HepG2 (cell line): Measurements from ENCODE around the gene IQGAP3. TPM values are rescaled to one million over a fixed set of nuclear protein-coding genes. Genes with fewer than 3 reads are reported as not detected.
A peak's percentile ranks its signal among the peaks of the same experiment; 100 is the strongest.

Source experiments
- ARHGAP35 ChIP-seq: sonication (generic); formaldehyde crosslinking; IDR thresholded peaks from 2 replicates; pipeline ENCODE4 v1.9.0; 2022; ENCODE audit warnings: mild to moderate bottlenecking, inconsistent platforms, moderate library complexity, missing genetic modification reagents, borderline replicate concordance
- CAMTA2 ChIP-seq: sonication (generic); formaldehyde crosslinking; IDR thresholded peaks from 2 replicates; pipeline ENCODE4 v1.4.0; 2020; ENCODE audit warnings: mild to moderate bottlenecking, missing genetic modification reagents, borderline replicate concordance
- CBX5 ChIP-seq: sonication (generic); formaldehyde crosslinking; IDR thresholded peaks from 2 replicates; pipeline ENCODE4 v1.4.0; 2020; ENCODE audit warnings: missing genetic modification reagents, borderline replicate concordance
- CEBPG ChIP-seq: IDR thresholded peaks from 2 replicates; pipeline ENCODE4 v1.6.1; 2016
- CREB1 ChIP-seq, 2 experiments: fragments of 450-650 bp in 1 of 2; IDR thresholded peaks; 2 replicates each; pipeline ENCODE4 v1.6.1; 2016 to 2017; ENCODE audit warnings: control low read depth in 1 of 2, mild to moderate bottlenecking in 1 of 2, missing compliant biosample characterization in 1 of 2, missing genetic modification characterization in 1 of 2
- GATAD2A ChIP-seq: IDR thresholded peaks from 2 replicates; pipeline ENCODE4 v1.6.1; 2016
- RELA ChIP-seq: sonication (generic); formaldehyde crosslinking; IDR thresholded peaks from 2 replicates; pipeline ENCODE4 v1.4.0; 2020; ENCODE audit warnings: missing genetic modification reagents
- SMC3 ChIP-seq: IDR thresholded peaks from 2 replicates; pipeline ENCODE4 v1.6.1; 2011; ENCODE audit warnings: low read length, improper control_type of control experiment
- SRF ChIP-seq: IDR thresholded peaks from 2 replicates; pipeline ENCODE4 v1.6.1; 2011; ENCODE audit warnings: mild to moderate bottlenecking, low read depth, low read length, moderate library complexity
- STAG1 ChIP-seq: sonication (generic); formaldehyde crosslinking; IDR thresholded peaks from 2 replicates; pipeline ENCODE4 v1.4.0; 2020; ENCODE audit warnings: missing genetic modification reagents
- THAP11 ChIP-seq: IDR thresholded peaks from 2 replicates; pipeline ENCODE4 v1.6.1; 2016; ENCODE audit warnings: missing biosample characterization, missing genetic modification reagents
- ZNF652 ChIP-seq: IDR thresholded peaks from 2 replicates; pipeline ENCODE4 v1.6.1; 2016; ENCODE audit warnings: low read depth, borderline replicate concordance
- polyA plus RNA-seq, 8 experiments: library from polyadenylated mRNA; depleted of rRNA in 3 of 8; stranded (reverse) in 7 of 8; unstranded in 1 of 8; fragments of >200 nt; fragmentation: Illumina TruSeq in 4 of 8; extraction: Trizol in 4 of 8; gene quantifications; 2 replicates each; pipeline versions ENCODE4 v1.2.1 to v1.2.3, GENCODE V29; 2011 to 2016; ENCODE audit warnings: low read depth in 4 of 8, missing spikeins in 1 of 8, mixed read lengths in 1 of 8; ENCODE audit not compliant: insufficient read depth in 1 of 8
- total RNA-seq, 5 experiments: library from RNA; depleted of rRNA; stranded (reverse); fragments of >200 nt; fragmentation: Illumina TruSeq; extraction: Trizol; gene quantifications; 2 replicates each; pipeline ENCODE4 v1.2.3, GENCODE V29; 2016; ENCODE audit warnings: low read depth in 1 of 5
- TF ChIP-seq, protein P1 (sequence below), 2 experiments: sonication (generic) in 1 of 2; formaldehyde crosslinking in 1 of 2; IDR thresholded peaks; 2 replicates each; pipeline versions ENCODE4 v1.4.0 to v1.6.1; 2018 to 2020; ENCODE audit warnings: missing genetic modification reagents in 2 of 2, borderline replicate concordance in 1 of 2, low read depth in 1 of 2, mild to moderate bottlenecking in 1 of 2, missing biosample characterization in 1 of 2
- TF ChIP-seq, protein P2 (sequence below): sonication (generic); formaldehyde crosslinking; IDR thresholded peaks from 2 replicates; pipeline ENCODE4 v1.8.0; 2022; ENCODE audit warnings: missing genetic modification reagents, mild to moderate bottlenecking, inconsistent platforms, borderline replicate concordance
- TF ChIP-seq, protein P3 (sequence below), 2 experiments: fragments of 450-650 bp in 1 of 2; sonication (generic) in 1 of 2; formaldehyde crosslinking; IDR thresholded peaks; 2 replicates each; pipeline versions ENCODE4 v1.5.0 to v1.8.0; 2020 to 2022; ENCODE audit warnings: mild to moderate bottlenecking in 1 of 2, missing genetic modification reagents in 1 of 2
- TF ChIP-seq, protein P4 (sequence below): sonication (generic); formaldehyde crosslinking; IDR thresholded peaks from 2 replicates; pipeline ENCODE4 v1.5.1; 2020; ENCODE audit warnings: mild to moderate bottlenecking, missing genetic modification reagents
- TF ChIP-seq, protein P5 (sequence below): sonication (generic); formaldehyde crosslinking; IDR thresholded peaks from 2 replicates; pipeline ENCODE4 v1.4.0; 2020; ENCODE audit warnings: missing genetic modification reagents

IQGAP3 gene
- total and polyA plus RNA-seq, 2 of the 13 experiments (the other 11 are each of a cell fraction or from before 2014, with no cell fraction given) = 13.5 to 14.1 TPM

- TF ChIP-seq, protein P1, sequence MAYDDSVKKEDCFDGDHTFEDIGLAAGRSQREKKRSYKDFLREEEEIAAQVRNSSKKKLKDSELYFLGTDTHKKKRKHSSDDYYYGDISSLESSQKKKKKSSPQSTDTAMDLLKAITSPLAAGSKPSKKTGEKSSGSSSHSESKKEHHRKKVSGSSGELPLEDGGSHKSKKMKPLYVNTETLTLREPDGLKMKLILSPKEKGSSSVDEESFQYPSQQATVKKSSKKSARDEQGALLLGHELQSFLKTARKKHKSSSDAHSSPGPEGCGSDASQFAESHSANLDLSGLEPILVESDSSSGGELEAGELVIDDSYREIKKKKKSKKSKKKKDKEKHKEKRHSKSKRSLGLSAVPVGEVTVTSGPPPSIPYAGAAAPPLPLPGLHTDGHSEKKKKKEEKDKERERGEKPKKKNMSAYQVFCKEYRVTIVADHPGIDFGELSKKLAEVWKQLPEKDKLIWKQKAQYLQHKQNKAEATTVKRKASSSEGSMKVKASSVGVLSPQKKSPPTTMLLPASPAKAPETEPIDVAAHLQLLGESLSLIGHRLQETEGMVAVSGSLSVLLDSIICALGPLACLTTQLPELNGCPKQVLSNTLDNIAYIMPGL (CRISPR knock-in tag; IDR thresholded peaks at IDR 0.05; ENCODE audit: borderline replicate concordance in 1 of 2, low read depth in 1 of 2) = 0 out of 4 replicates have a peak, but pooled peaks of 1 of the 2 experiments have one; percentile 40
- TF ChIP-seq RELA (CRISPR knock-in tag) = no peak
- peak; percentile 35; the same call in 1 of the 2 replicates for TF ChIP-seq GATAD2A (CRISPR knock-in tag)
- TF ChIP-seq CAMTA2 (CRISPR knock-in tag) = no peak
- TF ChIP-seq THAP11 (CRISPR knock-in tag) = peak; percentile 56; the same call in 1 of the 2 replicates
- 0 out of 2 replicates have a peak, but pooled peaks have one; percentile 8 for TF ChIP-seq SRF
- peak; percentile 67 for TF ChIP-seq STAG1
- TF ChIP-seq, protein P2, sequence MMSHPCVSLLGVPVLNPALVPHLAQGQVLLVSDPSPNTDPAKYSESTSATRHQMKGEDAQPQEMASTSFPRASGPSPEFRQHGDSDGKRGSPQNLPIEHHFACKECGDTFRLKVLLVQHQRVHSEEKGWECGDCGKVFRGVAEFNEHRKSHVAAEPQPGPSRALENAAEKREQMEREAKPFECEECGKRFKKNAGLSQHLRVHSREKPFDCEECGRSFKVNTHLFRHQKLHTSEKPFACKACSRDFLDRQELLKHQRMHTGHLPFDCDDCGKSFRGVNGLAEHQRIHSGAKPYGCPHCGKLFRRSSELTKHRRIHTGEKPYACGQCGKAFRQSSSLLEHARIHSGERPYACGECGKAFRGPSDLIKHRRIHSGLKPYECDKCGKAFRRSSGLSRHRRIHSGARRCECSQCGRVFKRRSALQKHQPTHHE (CRISPR knock-in tag) = no peak
- TF ChIP-seq ZNF652 (CRISPR knock-in tag) = peak; percentile 88
- TF ChIP-seq, protein P3, sequence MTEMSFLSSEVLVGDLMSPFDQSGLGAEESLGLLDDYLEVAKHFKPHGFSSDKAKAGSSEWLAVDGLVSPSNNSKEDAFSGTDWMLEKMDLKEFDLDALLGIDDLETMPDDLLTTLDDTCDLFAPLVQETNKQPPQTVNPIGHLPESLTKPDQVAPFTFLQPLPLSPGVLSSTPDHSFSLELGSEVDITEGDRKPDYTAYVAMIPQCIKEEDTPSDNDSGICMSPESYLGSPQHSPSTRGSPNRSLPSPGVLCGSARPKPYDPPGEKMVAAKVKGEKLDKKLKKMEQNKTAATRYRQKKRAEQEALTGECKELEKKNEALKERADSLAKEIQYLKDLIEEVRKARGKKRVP (CRISPR knock-in tag; IDR thresholded peaks at IDR 0.05) = 0 out of 4 replicates have a peak, but pooled peaks of 1 of the 2 experiments have one; percentile 31
- TF ChIP-seq CREB1 (IDR thresholded peaks at IDR 0.05) = no peak
- peak; percentile 37; the same call in 1 of the 2 replicates for TF ChIP-seq CREB1 (CRISPR knock-in tag; IDR thresholded peaks at IDR 0.05)
- TF ChIP-seq, protein P4, sequence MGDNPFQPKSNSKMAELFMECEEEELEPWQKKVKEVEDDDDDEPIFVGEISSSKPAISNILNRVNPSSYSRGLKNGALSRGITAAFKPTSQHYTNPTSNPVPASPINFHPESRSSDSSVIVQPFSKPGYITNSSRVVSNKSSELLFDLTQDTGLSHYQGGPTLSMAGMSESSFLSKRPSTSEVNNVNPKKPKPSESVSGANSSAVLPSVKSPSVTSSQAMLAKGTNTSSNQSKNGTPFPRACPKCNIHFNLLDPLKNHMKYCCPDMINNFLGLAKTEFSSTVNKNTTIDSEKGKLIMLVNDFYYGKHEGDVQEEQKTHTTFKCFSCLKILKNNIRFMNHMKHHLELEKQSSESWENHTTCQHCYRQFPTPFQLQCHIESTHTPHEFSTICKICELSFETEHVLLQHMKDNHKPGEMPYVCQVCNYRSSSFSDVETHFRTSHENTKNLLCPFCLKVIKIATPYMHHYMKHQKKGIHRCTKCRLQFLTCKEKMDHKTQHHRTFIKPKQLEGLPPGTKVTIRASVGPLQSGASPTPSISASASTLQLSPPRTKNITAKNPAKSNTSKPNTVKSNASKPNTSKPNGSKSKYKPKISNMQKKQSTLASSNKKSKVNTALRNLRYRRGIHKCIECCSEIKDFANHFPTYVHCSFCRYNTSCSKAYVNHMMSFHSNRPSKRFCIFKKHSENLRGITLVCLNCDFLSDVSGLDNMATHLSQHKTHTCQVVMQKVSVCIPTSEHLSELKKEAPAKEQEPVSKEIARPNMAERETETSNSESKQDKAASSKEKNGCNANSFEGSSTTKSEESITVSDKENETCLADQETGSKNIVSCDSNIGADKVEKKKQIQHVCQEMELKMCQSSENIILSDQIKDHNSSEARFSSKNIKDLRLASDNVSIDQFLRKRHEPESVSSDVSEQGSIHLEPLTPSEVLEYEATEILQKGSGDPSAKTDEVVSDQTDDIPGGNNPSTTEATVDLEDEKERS = no peak
- TF ChIP-seq, protein P5, sequence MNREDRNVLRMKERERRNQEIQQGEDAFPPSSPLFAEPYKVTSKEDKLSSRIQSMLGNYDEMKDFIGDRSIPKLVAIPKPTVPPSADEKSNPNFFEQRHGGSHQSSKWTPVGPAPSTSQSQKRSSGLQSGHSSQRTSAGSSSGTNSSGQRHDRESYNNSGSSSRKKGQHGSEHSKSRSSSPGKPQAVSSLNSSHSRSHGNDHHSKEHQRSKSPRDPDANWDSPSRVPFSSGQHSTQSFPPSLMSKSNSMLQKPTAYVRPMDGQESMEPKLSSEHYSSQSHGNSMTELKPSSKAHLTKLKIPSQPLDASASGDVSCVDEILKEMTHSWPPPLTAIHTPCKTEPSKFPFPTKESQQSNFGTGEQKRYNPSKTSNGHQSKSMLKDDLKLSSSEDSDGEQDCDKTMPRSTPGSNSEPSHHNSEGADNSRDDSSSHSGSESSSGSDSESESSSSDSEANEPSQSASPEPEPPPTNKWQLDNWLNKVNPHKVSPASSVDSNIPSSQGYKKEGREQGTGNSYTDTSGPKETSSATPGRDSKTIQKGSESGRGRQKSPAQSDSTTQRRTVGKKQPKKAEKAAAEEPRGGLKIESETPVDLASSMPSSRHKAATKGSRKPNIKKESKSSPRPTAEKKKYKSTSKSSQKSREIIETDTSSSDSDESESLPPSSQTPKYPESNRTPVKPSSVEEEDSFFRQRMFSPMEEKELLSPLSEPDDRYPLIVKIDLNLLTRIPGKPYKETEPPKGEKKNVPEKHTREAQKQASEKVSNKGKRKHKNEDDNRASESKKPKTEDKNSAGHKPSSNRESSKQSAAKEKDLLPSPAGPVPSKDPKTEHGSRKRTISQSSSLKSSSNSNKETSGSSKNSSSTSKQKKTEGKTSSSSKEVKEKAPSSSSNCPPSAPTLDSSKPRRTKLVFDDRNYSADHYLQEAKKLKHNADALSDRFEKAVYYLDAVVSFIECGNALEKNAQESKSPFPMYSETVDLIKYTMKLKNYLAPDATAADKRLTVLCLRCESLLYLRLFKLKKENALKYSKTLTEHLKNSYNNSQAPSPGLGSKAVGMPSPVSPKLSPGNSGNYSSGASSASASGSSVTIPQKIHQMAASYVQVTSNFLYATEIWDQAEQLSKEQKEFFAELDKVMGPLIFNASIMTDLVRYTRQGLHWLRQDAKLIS (CRISPR knock-in tag) = no peak
- peak; percentile 73 for TF ChIP-seq SMC3
- no peak for TF ChIP-seq ARHGAP35
- TF ChIP-seq CEBPG (CRISPR knock-in tag) = 0 out of 2 replicates have a peak, but pooled peaks have one; percentile 31
- TF ChIP-seq CBX5 = 0 out of 2 replicates have a peak, but pooled peaks have one; percentile 24
- TF ChIP-seq, all 625 proteins: peak for 16
Measured at GRCh38 chr1:156608036-156608674, 35.8 kb upstream of the IQGAP3 start (continued).
